IMR-90 (cell line): ENCODE results near the gene ABHD5. TPM values are rescaled to one million over a fixed set of nuclear protein-coding genes. Genes with fewer than 3 reads are reported as not detected.

Experiments used
- ATAC-seq: fragments of 200-7000 bp; cut with Tn5 transposase; 2 replicates; pipeline ENCODE4 v1.9.1; 2020; ENCODE audit warnings: low read depth, mild to moderate bottlenecking, moderate library complexity
- BruUV-seq: library from RNA; stranded (reverse); fragments of 400-500 nt; replicated peaks from 2 replicates; lab custom pipeline; 2021; lab: Mats Ljungman, UMichigan
- CTCF ChIA-PET: fragments of 300-600 bp; formaldehyde crosslinking; extraction: SDS; loops from one replicate; lab custom pipeline; 2021; ENCODE audit warnings: antibody characterized with exemption; lab: Yijun Ruan, JAX
- POLR2A ChIA-PET: fragments of 300-600 bp; sonication (Branson Sonifier 250); formaldehyde crosslinking; loops from one replicate; lab custom pipeline; 2022; ENCODE audit warnings: antibody characterized with exemption; ENCODE audit not compliant: unreplicated experiment; lab: Charles Lee
- DNase-seq: peaks from one replicate; pipeline ENCODE4 v3.0.0; 2013
- H2AFZ ChIP-seq: replicated peaks from 2 replicates; pipeline ENCODE3; 2013; ENCODE audit warnings: low read length, mild to moderate bottlenecking; ENCODE audit not compliant: poor library complexity
- H2AK5ac ChIP-seq: 2 replicates; pipeline ENCODE4 v1.6.1; 2013; ENCODE audit warnings: low read depth, low read length, inconsistent platforms
- H2AK9ac ChIP-seq: replicated peaks from 2 replicates; pipeline ENCODE3; 2013; ENCODE audit warnings: mild to moderate bottlenecking, low read depth, low read length, moderate library complexity; ENCODE audit not compliant: poor library complexity
- H2BK120ac ChIP-seq: 2 replicates; pipeline ENCODE4 v1.6.1; 2013; ENCODE audit warnings: low read depth, low read length, inconsistent platforms
- H2BK15ac ChIP-seq: 3 replicates; pipeline ENCODE4 v1.6.1; 2013; ENCODE audit warnings: low read depth, low read length, inconsistent platforms
- H2BK20ac ChIP-seq: 2 replicates; pipeline ENCODE4 v1.6.1; 2013; ENCODE audit warnings: low read depth, mild to moderate bottlenecking, inconsistent platforms, low read length, moderate library complexity
- H2BK5ac ChIP-seq: 2 replicates; pipeline ENCODE4 v1.6.1; 2013; ENCODE audit warnings: mild to moderate bottlenecking, low read depth, low read length, inconsistent platforms; ENCODE audit not compliant: poor library complexity, severe bottlenecking
- H3K14ac ChIP-seq: replicated peaks from 2 replicates; pipeline ENCODE4 v1.6.1; 2013; ENCODE audit warnings: low read depth, low read length, inconsistent platforms
- H3K18ac ChIP-seq: 2 replicates; pipeline ENCODE4 v1.6.1; 2013; ENCODE audit warnings: low read depth, low read length, control low read depth
- H3K23ac ChIP-seq: 2 replicates; pipeline ENCODE4 v1.6.1; 2013; ENCODE audit warnings: low read depth, low read length, inconsistent platforms
- H3K27ac ChIP-seq: 2 replicates; pipeline ENCODE4 v1.5.1; 2013; ENCODE audit warnings: mild to moderate bottlenecking, control low read depth, low read length; ENCODE audit not compliant: insufficient read depth
- H3K27me3 ChIP-seq: 2 replicates; pipeline ENCODE4 v1.6.1; 2013; ENCODE audit warnings: low read length; ENCODE audit not compliant: control insufficient read depth, insufficient read depth
- H3K36me3 ChIP-seq: 2 replicates; pipeline ENCODE4 v1.6.1; 2013; ENCODE audit warnings: low read length, mixed read lengths; ENCODE audit not compliant: control insufficient read depth, insufficient read depth
- H3K4ac ChIP-seq: 2 replicates; pipeline ENCODE4 v1.6.1; 2013; ENCODE audit warnings: low read depth, low read length, inconsistent platforms
- H3K4me1 ChIP-seq: 2 replicates; pipeline ENCODE4 v1.6.1; 2013; ENCODE audit warnings: low read length, mixed read lengths; ENCODE audit not compliant: control insufficient read depth, insufficient read depth
- H3K4me2 ChIP-seq: 2 replicates; pipeline ENCODE4 v1.6.1; 2013; ENCODE audit warnings: low read depth, mild to moderate bottlenecking, control low read depth, low read length, moderate library complexity
- H3K4me3 ChIP-seq: 2 replicates; pipeline ENCODE4 v1.5.1; 2013; ENCODE audit warnings: low read depth, mild to moderate bottlenecking, control low read depth, low read length, moderate library complexity; ENCODE audit not compliant: insufficient read depth
- H3K56ac ChIP-seq: 2 replicates; pipeline ENCODE4 v1.6.1; 2013; ENCODE audit warnings: low read length, inconsistent platforms; ENCODE audit not compliant: insufficient read depth; ENCODE audit errors: extremely low read depth
- H3K79me1 ChIP-seq, 2 experiments: 2 replicates each; pipeline ENCODE4 v1.6.1; 2013; ENCODE audit warnings: low read length in 2 of 2, inconsistent platforms in 1 of 2, low read depth in 1 of 2
- H3K9ac ChIP-seq: 2 replicates; pipeline ENCODE4 v1.6.1; 2013; ENCODE audit warnings: low read depth, low read length, control low read depth
- H3K9me1 ChIP-seq: 2 replicates; pipeline ENCODE4 v1.6.1; 2013; ENCODE audit warnings: low read length, inconsistent platforms; ENCODE audit not compliant: insufficient read depth
- H3K9me3 ChIP-seq: 2 replicates; pipeline ENCODE4 v1.6.1; 2013; ENCODE audit warnings: low read length; ENCODE audit not compliant: control insufficient read depth, insufficient read depth
- H4K20me1 ChIP-seq: 2 replicates; pipeline ENCODE4 v1.6.1; 2013; ENCODE audit warnings: low read length, inconsistent platforms; ENCODE audit not compliant: insufficient read depth
- H4K5ac ChIP-seq: 2 replicates; pipeline ENCODE4 v1.6.1; 2013; ENCODE audit warnings: mild to moderate bottlenecking, low read depth, low read length, control low read depth
- H4K8ac ChIP-seq, 2 experiments: 2 replicates each; pipeline ENCODE4 v1.6.1; 2013; ENCODE audit warnings: low read depth in 2 of 2, low read length in 2 of 2, control low read depth in 1 of 2, inconsistent platforms in 1 of 2
- H4K91ac ChIP-seq: 2 replicates; pipeline ENCODE4 v1.6.1; 2013; ENCODE audit warnings: low read depth, low read length, inconsistent platforms; ENCODE audit not compliant: insufficient read depth
- CEBPB ChIP-seq: IDR thresholded peaks from 2 replicates; pipeline ENCODE4 v1.6.1; 2012; ENCODE audit warnings: low read depth, low read length, improper control_type of control experiment
- CHD1 ChIP-seq: IDR thresholded peaks from 2 replicates; pipeline ENCODE4 v1.6.1; 2012; ENCODE audit warnings: low read depth, low read length, improper control_type of control experiment
- ELK1 ChIP-seq: fragments of 150-350 bp; IDR thresholded peaks from 2 replicates; pipeline ENCODE4 v1.6.1; 2016; ENCODE audit warnings: low read depth, mild to moderate bottlenecking, low read length, moderate library complexity, borderline replicate concordance
- FOS ChIP-seq: fragments of 150-350 bp; IDR thresholded peaks from 2 replicates; pipeline ENCODE4 v1.6.1; 2016; ENCODE audit warnings: low read depth, low read length
- MAZ ChIP-seq: IDR thresholded peaks from 2 replicates; pipeline ENCODE4 v1.6.1; 2012; ENCODE audit warnings: low read depth, mild to moderate bottlenecking, low read length, improper control_type of control experiment, moderate library complexity, borderline replicate concordance
- MXI1 ChIP-seq: IDR thresholded peaks from 2 replicates; pipeline ENCODE4 v1.6.1; 2012; ENCODE audit warnings: low read depth, mild to moderate bottlenecking, low read length, moderate library complexity, borderline replicate concordance
- RFX5 ChIP-seq: IDR thresholded peaks from 2 replicates; pipeline ENCODE4 v1.8.0; 2012; ENCODE audit warnings: low read depth, mild to moderate bottlenecking, low read length, moderate library complexity
- SMC3 ChIP-seq: fragments of 150-350 bp; IDR thresholded peaks from 2 replicates; pipeline ENCODE4 v1.6.1; 2016; ENCODE audit warnings: low read depth, mild to moderate bottlenecking, antibody characterized with exemption, low read length, moderate library complexity
- USF2 ChIP-seq: fragments of 150-350 bp; IDR thresholded peaks from 2 replicates; pipeline ENCODE4 v1.6.1; 2017; ENCODE audit warnings: mild to moderate bottlenecking, antibody characterized with exemption, low read length, low read depth
- WGBS, 2 experiments: methylation state at CpG; one replicate each; pipeline versions ENCODE4 v1.1.5 to v1.1.7; 2013; ENCODE audit warnings: missing lambda C conversion rate in 2 of 2; ENCODE audit not compliant: insufficient read length in 1 of 2; ENCODE audit errors: extremely low coverage in 2 of 2; 5-methylcytosine and 5-hydroxymethylcytosine counted together
- dilution Hi-C: fragments of 300-500 bp; cut with HindIII; formaldehyde crosslinking; loops from one replicate; pipeline ENCODE4 v1.14.3; 2018; ENCODE audit warnings: low sequenced_read_pairs; ENCODE audit not compliant: unreplicated experiment
- in situ Hi-C: fragments of 300-500 bp; cut with MboI; formaldehyde crosslinking; loops from 3 replicates; pipeline ENCODE4 v1.14.3; 2019; ENCODE audit warnings: low sequenced_read_pairs, inconsistent platforms, mixed read lengths
- intact Hi-C: fragments of 100-400 bp; cut with micrococcal nuclease; formaldehyde crosslinking; loops from 2 replicates; pipeline ENCODE4 v1.10.0; 2022
- polyA plus RNA-seq, 3 experiments: library from polyadenylated mRNA; depleted of rRNA; stranded (reverse); fragments of >200 nt; gene quantifications; 2 replicates each; pipeline ENCODE4 v1.2.3, GENCODE V29; 2012; ENCODE audit warnings: low replicate concordance in 1 of 3
- total RNA-seq: library from RNA; depleted of rRNA; stranded (reverse); fragments of >200 nt; gene quantifications from 2 replicates; pipeline ENCODE4 v1.2.3, GENCODE V29; 2012

The ABHD5 gene
- total and polyA plus RNA-seq, 2 of the 4 experiments (the other 2 are of a cell fraction), result 15.8 to 33.2 TPM

- no peaks in the 10 kb centered on the region for H3K27me3 ChIP-seq
- TF ChIP-seq CEBPB (no peak), ELK1 (no peak), CHD1 (no peak), USF2 (no peak), SMC3 (no peak), MAZ (no peak), MXI1 (no peak), FOS (no peak), RFX5 (no peak)
- H2AK5ac ChIP-seq, result 0 out of 2 replicates have a peak overlapping the region, but pooled peaks have one; percentile 67
- CTCF ChIA-PET, result no interaction called here
- POLR2A ChIA-PET, result no interaction called here
- H3K18ac ChIP-seq, result no peak overlapping the region
- H2AFZ ChIP-seq, result no peak overlapping the region
- peak overlapping the region; percentile 53; the same call in 1 of the 2 replicates for H2BK20ac ChIP-seq
- no peak overlapping the region for H3K4me3 ChIP-seq
- no peak overlapping the region for H2BK15ac ChIP-seq
- H3K14ac ChIP-seq, result no peak overlapping the region
- dilution Hi-C loops (no loop called here), intact Hi-C loops (no loop called here), in situ Hi-C loops (no loop called here)
- no peak overlapping the region for H4K91ac ChIP-seq
- peaks cover 20% of the 10 kb centered on the region for H3K9me1 ChIP-seq
- DNase-seq (no peak), ATAC-seq (no peak)
- H4K5ac ChIP-seq, result no peak overlapping the region
- no peak overlapping the region for H2BK120ac ChIP-seq
- peaks cover 33% of the 10 kb centered on the region for H3K4me1 ChIP-seq
- H4K20me1 ChIP-seq, result no peaks in the 10 kb centered on the region
- no peak overlapping the region for H3K23ac ChIP-seq
- no peak overlapping the region for H3K56ac ChIP-seq
- H2BK5ac ChIP-seq, result no peak overlapping the region
- H3K9me3 ChIP-seq, result no peaks in the 10 kb centered on the region
- no peak overlapping the region for H4K8ac ChIP-seq
- H3K4me2 ChIP-seq, result no peak overlapping the region
- no TSS peak for BruUV-seq
- 0 out of 4 replicates have a peak, but pooled peaks cover 0 to 2% of the 10 kb centered on the region in 2 experiments for H3K79me1 ChIP-seq
- WGBS, 2 experiments, result 80% methylated on average over 1 of the region's 2 CpGs; no CpG with 5 or more reads in 1 of the 2 experiments
- H3K36me3 ChIP-seq, result no peaks in the 10 kb centered on the region
- no peak overlapping the region for H2AK9ac ChIP-seq
- H3K4ac ChIP-seq, result no peak overlapping the region
- no peak overlapping the region for H3K9ac ChIP-seq
- no peak overlapping the region for H3K27ac ChIP-seq
These were observed 73.3 kb downstream of the ABHD5 start for GRCh38 chr3:43764056-43764455.
